Measurements from ENCODE around the gene CHERP. TPM values are rescaled to one million over a fixed set of nuclear protein-coding genes. Genes with fewer than 3 reads are reported as not detected.
A peak's percentile ranks its signal among the peaks of the same experiment; 100 is the strongest.

Gene CHERP
- total and polyA plus RNA-seq, 2 of the 13 experiments (the other 11 are each of a cell fraction or from before 2014, with no cell fraction given), result 4.3 to 5.4 TPM

GRCh38 chr19:16541526-16542044 is 652 bp downstream of the CHERP start:
- H4K20me1 ChIP-seq (ENCODE audit: insufficient read depth, low read length), result peaks cover 21% of the 10 kb centered on the region
- TSS peak; percentile 85 for BruUV-seq (replicated peaks)
- H2AFZ ChIP-seq (ENCODE audit: low read length), result no peak overlapping the region
- peaks cover 10 to 25% of the 10 kb centered on the region in 2 experiments for H3K36me3 ChIP-seq (replicated peaks in 1 of 2; ENCODE audit: control insufficient read depth in 1 of 2, insufficient read depth in 2 of 2, low read length in 2 of 2)
- TF ChIP-seq REL (CRISPR knock-in tag; conservative IDR thresholded peaks at IDR 0.05) (0 out of 2 replicates have a peak, but pooled peaks have one; percentile 19), ZNF589 (CRISPR knock-in tag; conservative IDR thresholded peaks at IDR 0.05) (0 out of 2 replicates have a peak, but pooled peaks have one; percentile 31), ZNF468 (CRISPR knock-in tag; IDR thresholded peaks at IDR 0.05) (0 out of 2 replicates have a peak, but pooled peaks have one; percentile 23), SPEN (CRISPR knock-in tag; IDR thresholded peaks at IDR 0.05; ENCODE audit: low read depth) (no peak), ZNF775 (CRISPR knock-in tag; IDR thresholded peaks at IDR 0.05; ENCODE audit: borderline replicate concordance) (0 out of 2 replicates have a peak, but pooled peaks have one; percentile 3), ZNF800 (CRISPR knock-in tag; IDR thresholded peaks at IDR 0.05) (0 out of 2 replicates have a peak, but pooled peaks have one; percentile 8), NFIB (CRISPR knock-in tag; IDR thresholded peaks at IDR 0.05; ENCODE audit: borderline replicate concordance) (no peak), ZNF543 (CRISPR knock-in tag; IDR thresholded peaks at IDR 0.05) (0 out of 2 replicates have a peak, but pooled peaks have one; percentile 6), PRDM15 (CRISPR knock-in tag; IDR thresholded peaks at IDR 0.05) (peak; percentile 86), ZBTB2 (CRISPR knock-in tag; IDR thresholded peaks at IDR 0.05; ENCODE audit: low read depth) (0 out of 2 replicates have a peak, but pooled peaks have one; percentile 27), ZNF33B (CRISPR knock-in tag; IDR thresholded peaks at IDR 0.05) (0 out of 2 replicates have a peak, but pooled peaks have one; percentile 5)
- no peak for DNase-seq (ENCODE audit: low spot score)
- no peaks in the 10 kb centered on the region for H3K9me3 ChIP-seq (ENCODE audit: low read length)
- WGBS (ENCODE audit: low lambda C conversion rate), result 1% methylated on average over 16 of the region's 29 CpGs
- peak; percentile 4; the same call in 2 of the 3 replicates for ATAC-seq
- CTCF ChIA-PET (ENCODE audit: low intra/inter-chr PET ratio, low total read pairs), result no interaction called here
- peak overlapping the region; percentile 96 for H3K9ac ChIP-seq (ENCODE audit: insufficient read depth, low read depth, low read length)
- peak overlapping the region; percentile 87 for H3K27ac ChIP-seq (ENCODE audit: extremely low read length, insufficient read depth, low read length)
- intact Hi-C loops (cut with micrococcal nuclease; ENCODE audit: unreplicated experiment) (no loop called here), in situ Hi-C loops (cut with HindIII; ENCODE audit: extremely low pct_ligation_motif_present, low pct_unique_long_range_greater_than_20kb) (no loop called here)
- no peak for FAIRE-seq
- peak overlapping the region; percentile 85 for H3K4me2 ChIP-seq (ENCODE audit: low read depth, low read length)
- POLR2A ChIA-PET, result interaction anchor here (0.9 kb wide), 1 partner anchor 45 kb away, joined by 4 read pairs; the partner anchor contains the start of genes C19orf44 and CALR3
- H3K27me3 ChIP-seq (ENCODE audit: control insufficient read depth in 1 of 2, insufficient read depth in 2 of 2, low read length in 2 of 2), result no peaks in the 10 kb centered on the region; a peak in 1 of 5 replicates
- peaks cover 32% of the 10 kb centered on the region for H3K4me1 ChIP-seq (ENCODE audit: insufficient read depth, low read length)
- H3K79me2 ChIP-seq (ENCODE audit: insufficient read depth, low read length), result peaks cover 59% of the 10 kb centered on the region
- H3K4me3 ChIP-seq (replicated peaks in 1 of 3; ENCODE audit: insufficient read depth in 1 of 3, low read depth in 2 of 3, low read length in 3 of 3), result peak overlapping the region; percentile 86 to 99 (median 96)

Data from HepG2 (cell line).